Measurements from ENCODE around the gene MAB21L4.

MAB21L4 gene

DNA sequence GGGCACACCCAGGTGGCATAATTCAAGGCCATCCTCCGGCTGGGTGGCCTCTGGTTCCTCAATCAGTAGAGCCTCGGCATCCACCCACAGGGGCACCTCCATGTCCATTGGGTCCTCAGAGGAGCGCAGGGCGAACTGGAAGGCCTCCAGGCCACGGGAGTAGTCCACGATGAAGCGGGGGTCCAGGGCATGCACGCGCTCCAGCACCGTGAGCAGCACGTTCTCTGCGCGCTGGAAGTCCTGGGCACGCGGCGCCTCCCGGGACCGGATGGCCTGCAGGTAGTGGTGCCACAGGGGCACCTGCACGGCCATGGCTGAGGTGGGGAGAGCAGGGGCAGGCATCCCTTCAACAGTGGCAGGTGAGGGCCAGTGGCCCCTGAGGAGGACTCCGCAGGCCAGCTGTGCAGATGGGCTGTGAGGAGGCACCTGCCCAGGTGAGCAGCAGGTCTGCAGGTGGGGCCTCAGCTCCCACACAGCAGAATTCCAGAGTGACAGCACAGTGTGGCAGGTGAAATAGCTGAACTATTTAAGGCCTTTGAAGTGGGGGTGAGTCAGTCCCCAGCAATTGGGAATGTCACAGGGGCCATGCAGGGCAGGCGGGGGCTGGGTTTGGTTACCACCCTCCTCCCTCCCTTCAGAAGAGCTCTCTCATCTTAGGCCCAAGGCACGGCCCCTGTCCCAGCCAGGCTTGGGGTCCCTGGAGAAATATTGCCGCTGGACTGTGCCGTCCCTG lies at the start of gene MAB21L4:
Gene MAB21L4, minus strand, starts transcription at position 501 of the 733 bp plus-strand sequence. Its CDS starts 159 bp downstream, at position 342.
- Histone ChIP-seq H3K4me3 (ENCODE audit: low read depth, low read length) (no peak within 1 kb of the TSS), H3K36me3 (replicated peaks) (no peaks in the 10 kb centered on the region), H3K27me3 (replicated peaks) (no peaks in the 10 kb centered on the region), H3K27ac (no peak within 1 kb of the TSS)
- in situ Hi-C loops (cut with HindIII; ENCODE audit: low pct_ligation_motif_present, low sequenced_read_pairs), result no loop called here
- TF ChIP-seq, protein P1, sequence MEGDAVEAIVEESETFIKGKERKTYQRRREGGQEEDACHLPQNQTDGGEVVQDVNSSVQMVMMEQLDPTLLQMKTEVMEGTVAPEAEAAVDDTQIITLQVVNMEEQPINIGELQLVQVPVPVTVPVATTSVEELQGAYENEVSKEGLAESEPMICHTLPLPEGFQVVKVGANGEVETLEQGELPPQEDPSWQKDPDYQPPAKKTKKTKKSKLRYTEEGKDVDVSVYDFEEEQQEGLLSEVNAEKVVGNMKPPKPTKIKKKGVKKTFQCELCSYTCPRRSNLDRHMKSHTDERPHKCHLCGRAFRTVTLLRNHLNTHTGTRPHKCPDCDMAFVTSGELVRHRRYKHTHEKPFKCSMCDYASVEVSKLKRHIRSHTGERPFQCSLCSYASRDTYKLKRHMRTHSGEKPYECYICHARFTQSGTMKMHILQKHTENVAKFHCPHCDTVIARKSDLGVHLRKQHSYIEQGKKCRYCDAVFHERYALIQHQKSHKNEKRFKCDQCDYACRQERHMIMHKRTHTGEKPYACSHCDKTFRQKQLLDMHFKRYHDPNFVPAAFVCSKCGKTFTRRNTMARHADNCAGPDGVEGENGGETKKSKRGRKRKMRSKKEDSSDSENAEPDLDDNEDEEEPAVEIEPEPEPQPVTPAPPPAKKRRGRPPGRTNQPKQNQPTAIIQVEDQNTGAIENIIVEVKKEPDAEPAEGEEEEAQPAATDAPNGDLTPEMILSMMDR (IDR thresholded peaks at IDR 0.05; ENCODE audit: low read depth, low read length, missing control alignments), result no peak
- DNase-seq, result no peak

DNA sequence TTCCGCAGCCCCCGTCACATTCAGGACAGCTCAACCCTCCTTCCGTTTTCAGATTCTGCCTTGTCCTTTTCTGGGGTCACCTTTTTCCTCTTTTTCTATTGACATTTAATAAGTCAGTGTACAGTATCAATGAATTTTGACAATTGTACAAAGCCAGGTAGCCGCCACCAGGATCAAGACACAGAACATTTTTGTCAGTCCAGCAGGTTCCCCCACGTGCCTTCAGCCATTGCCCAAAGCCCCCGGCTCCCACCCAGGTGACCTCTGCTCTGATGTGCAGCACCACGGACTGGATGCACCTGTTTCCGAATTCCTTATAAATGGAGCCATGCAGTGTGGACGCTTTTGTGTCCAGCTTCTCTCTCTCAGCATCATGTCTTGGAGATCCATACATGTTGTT lies 40.1 kb upstream of the MAB21L4 start:
- TF ChIP-seq, protein P1 (IDR thresholded peaks at IDR 0.05; ENCODE audit: low read depth, low read length, missing control alignments), result no peak
- DNase-seq, result no peak
- Histone ChIP-seq H3K27ac (no peak overlapping the region), H3K4me3 (ENCODE audit: low read depth, low read length) (no peak overlapping the region), H3K27me3 (replicated peaks) (no peaks in the 10 kb centered on the region), H3K36me3 (replicated peaks) (no peaks in the 10 kb centered on the region)
- in situ Hi-C loops (cut with HindIII; ENCODE audit: low pct_ligation_motif_present, low sequenced_read_pairs), result no loop called here

DNA sequence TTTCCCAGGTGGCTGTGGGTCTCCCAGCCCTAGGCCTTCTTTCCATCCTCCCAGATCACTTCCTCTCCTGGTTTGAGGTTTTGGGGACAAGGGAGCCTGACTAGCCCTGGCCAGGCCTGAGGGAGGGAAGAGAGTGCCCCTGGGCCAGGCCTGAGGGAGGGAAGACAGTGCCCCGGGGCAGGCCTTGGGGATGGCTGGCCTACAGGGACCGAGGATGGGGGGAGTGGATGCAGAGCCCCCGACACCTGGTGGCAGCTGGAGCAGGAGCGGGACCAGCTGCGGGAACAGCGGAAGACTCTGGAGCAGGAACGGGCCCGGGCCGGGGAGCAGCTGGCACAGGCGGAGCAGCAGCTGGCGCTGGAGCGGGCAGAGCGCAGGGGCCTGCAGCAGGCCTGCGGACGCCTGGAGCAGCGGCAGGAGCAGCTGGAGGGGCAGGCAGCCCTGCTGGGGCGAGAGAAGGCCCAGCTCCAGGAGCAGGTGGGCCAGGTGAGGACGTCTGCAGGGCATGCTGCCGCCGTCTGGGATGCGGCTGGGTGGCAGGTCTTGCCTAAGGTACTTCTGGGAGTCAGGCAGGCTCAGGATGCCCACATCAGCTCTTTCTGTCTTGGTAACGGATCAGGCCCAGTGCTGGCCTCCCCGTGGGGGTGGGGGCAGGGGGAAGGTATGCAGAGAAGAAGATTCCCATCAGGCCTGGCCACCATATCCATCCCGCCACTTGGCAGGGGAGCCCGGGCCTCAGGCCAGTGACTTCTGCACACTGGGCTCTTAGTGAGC lies 39.3 kb upstream of the MAB21L4 start:
- TF ChIP-seq, protein P1 (IDR thresholded peaks at IDR 0.05; ENCODE audit: low read depth, low read length, missing control alignments), result no peak
- DNase-seq, result no peak
- Histone ChIP-seq H3K27ac (no peak overlapping the region), H3K27me3 (replicated peaks) (no peaks in the 10 kb centered on the region), H3K4me3 (ENCODE audit: low read depth, low read length) (no peak overlapping the region), H3K36me3 (replicated peaks) (no peaks in the 10 kb centered on the region)
- in situ Hi-C loops (cut with HindIII; ENCODE audit: low pct_ligation_motif_present, low sequenced_read_pairs), result no loop called here

DNA sequence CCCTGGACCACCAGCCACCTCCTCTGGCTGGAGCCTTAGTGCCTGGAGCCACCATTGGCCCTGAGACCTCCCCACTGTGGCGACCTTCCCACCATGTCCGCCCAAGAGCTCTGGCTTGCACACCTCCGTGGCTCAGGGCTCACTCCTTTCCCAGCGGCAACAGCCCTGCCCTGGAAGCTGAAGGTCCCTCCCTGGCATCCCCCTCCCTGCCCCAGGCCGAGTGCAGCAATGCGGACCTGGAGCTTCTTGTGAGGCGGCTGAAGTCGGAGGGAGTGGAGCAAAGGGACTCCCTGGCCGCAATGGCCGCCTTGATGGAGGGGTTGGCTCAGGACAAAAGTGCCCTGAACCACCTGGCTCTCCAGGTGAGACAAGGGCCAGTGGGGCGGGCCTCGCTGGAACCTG lies 38.7 kb upstream of the MAB21L4 start:
- in situ Hi-C loops (cut with HindIII; ENCODE audit: low pct_ligation_motif_present, low sequenced_read_pairs), result no loop called here
- H3K27ac ChIP-seq, result no peak overlapping the region
- no peaks in the 10 kb centered on the region for H3K27me3 ChIP-seq (replicated peaks)
- no peak for DNase-seq
- no peaks in the 10 kb centered on the region for H3K36me3 ChIP-seq (replicated peaks)
- no peak overlapping the region for H3K4me3 ChIP-seq (ENCODE audit: low read depth, low read length)
- TF ChIP-seq, protein P1 (IDR thresholded peaks at IDR 0.05; ENCODE audit: low read depth, low read length, missing control alignments), result no peak

DNA sequence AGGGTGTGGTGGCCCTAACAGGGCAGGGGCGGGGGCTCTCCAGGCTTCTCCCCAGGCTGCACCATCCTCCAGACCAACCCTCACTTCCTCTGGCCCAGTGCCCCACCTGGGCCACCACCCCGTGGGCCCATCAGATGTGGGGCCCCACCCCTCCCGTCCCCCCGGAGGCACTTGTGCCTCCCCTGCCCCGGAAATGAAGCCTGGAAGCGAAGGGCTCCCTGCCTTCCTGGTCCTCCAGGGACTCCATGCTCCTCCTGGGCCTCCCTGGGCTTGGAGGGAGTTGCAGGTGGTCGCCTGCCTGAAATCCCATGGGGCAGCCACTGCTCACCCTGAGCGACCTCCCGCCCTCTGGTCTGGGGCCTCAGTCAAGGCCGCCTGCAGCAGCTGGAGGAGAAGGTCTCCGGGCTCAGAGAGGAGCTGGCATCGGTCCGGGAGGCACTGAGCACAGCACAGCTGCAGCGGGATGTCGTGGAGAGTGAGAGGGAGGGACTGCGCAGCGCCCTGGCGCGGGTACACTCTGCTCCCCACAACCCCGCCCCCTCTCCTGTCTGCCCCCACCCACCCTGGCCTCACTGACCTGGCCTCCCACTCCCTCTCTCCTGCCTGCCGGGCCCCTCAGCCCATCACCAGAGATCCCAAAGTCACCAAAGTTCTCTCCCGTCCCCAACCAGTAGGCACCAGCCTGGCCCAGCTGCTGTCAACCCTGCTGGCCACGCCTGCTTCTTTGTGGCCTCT lies 38.2 kb upstream of the MAB21L4 start:
- Histone ChIP-seq H3K27me3 (replicated peaks) (no peaks in the 10 kb centered on the region), H3K27ac (no peak overlapping the region), H3K36me3 (replicated peaks) (no peaks in the 10 kb centered on the region), H3K4me3 (ENCODE audit: low read depth, low read length) (no peak overlapping the region)
- TF ChIP-seq, protein P1 (IDR thresholded peaks at IDR 0.05; ENCODE audit: low read depth, low read length, missing control alignments), result no peak
- in situ Hi-C loops (cut with HindIII; ENCODE audit: low pct_ligation_motif_present, low sequenced_read_pairs), result no loop called here
- DNase-seq, result no peak
